NAMALWA (cell line): Measurements from ENCODE around the gene ATP8B2.
"Not testable (repeated sequence)": the region's sequence is repeated elsewhere in the genome, so short reads cannot be mapped to it uniquely, and the experiment has no call there.

Experiments
- DNase-seq: peaks from one replicate; pipeline ENCODE4 v3.0.0-alpha.2; 2015; ENCODE audit warnings: low spot score

ATP8B2 gene

GRCh38 chr1:154324669-154325582 is at the start of gene ATP8B2:
TSS of gene ATP8B2 (plus strand) at chr1:154325525. CDS start at chr1:154328142, 2,617 bp downstream.
- DNase-seq: peak; percentile 95

- DNase-seq: peak; percentile 52
Measured at GRCh38 chr1:154276797-154277196, 48.5 kb upstream of the ATP8B2 start.

- DNase-seq: not testable (repeated sequence)
Measured at GRCh38 chr1:154287591-154287990, 37.7 kb upstream of the ATP8B2 start.

GRCh38 chr1:154288661-154289060 is 36.7 kb upstream of the ATP8B2 start:
- no peak for DNase-seq

- DNase-seq: no peak
Measured at GRCh38 chr1:154290921-154291320, 34.4 kb upstream of the ATP8B2 start.

GRCh38 chr1:154295408-154296235 is 29.7 kb upstream of the ATP8B2 start:
- DNase-seq: peak; percentile 40

GRCh38 chr1:154301582-154301981 is 23.7 kb upstream of the ATP8B2 start:
- DNase-seq: no peak

GRCh38 chr1:154304664-154305337 is 20.5 kb upstream of the ATP8B2 start:
- no peak for DNase-seq

GRCh38 chr1:154306151-154306550 is 19.2 kb upstream of the ATP8B2 start:
- DNase-seq: no peak

GRCh38 chr1:154307670-154308270 is 17.6 kb upstream of the ATP8B2 start:
- not testable (repeated sequence) for DNase-seq

- not testable (repeated sequence) for DNase-seq
Measured at GRCh38 chr1:154309136-154309535, 16.2 kb upstream of the ATP8B2 start.

- not testable (repeated sequence) for DNase-seq
Measured at GRCh38 chr1:154312229-154313065, 12.9 kb upstream of the ATP8B2 start.

- no peak for DNase-seq
Measured at GRCh38 chr1:154313066-154313356, 12.3 kb upstream of the ATP8B2 start.

GRCh38 chr1:154314226-154314625 is 11.1 kb upstream of the ATP8B2 start:
- not testable (repeated sequence) for DNase-seq

- DNase-seq: peak; percentile 35
Measured at GRCh38 chr1:154316704-154317103, 8.6 kb upstream of the ATP8B2 start.

- no peak for DNase-seq
Measured at GRCh38 chr1:154318386-154318785, 6.9 kb upstream of the ATP8B2 start.

- DNase-seq: no peak
Measured at GRCh38 chr1:154320882-154321608, 4.3 kb upstream of the ATP8B2 start, which contains the start of gene AQP10. TSS of gene AQP10 (plus strand) at chr1:154321093. CDS start at chr1:154321156, 63 bp downstream.

- DNase-seq: not testable (repeated sequence)
Measured at GRCh38 chr1:154321609-154321934, 3.8 kb upstream of the ATP8B2 start.

- no peak for DNase-seq
Measured at GRCh38 chr1:154323493-154323892, 1.8 kb upstream of the ATP8B2 start.

- no peak for DNase-seq
Measured at GRCh38 chr1:154324241-154324640, 1.1 kb upstream of the ATP8B2 start.
